Activated naive CD4-positive, alpha-beta T cell treated with anti-CD3 and anti-CD28 coated beads, Interleukin-2, amount 50 U/mL, for 72 hours (primary cell): ENCODE results near the gene ZNF648. TPM values are rescaled to one million over a fixed set of nuclear protein-coding genes. Genes with fewer than 3 reads are reported as not detected.

Experiments
- ATAC-seq, 2 donors: fragments of 150-1000 bp; cut with Tn5 transposase; 2 replicates each; pipeline ENCODE4 v1.10.0; 2021; ENCODE audit warnings: mild to moderate bottlenecking in 2 of 2, moderate library complexity in 2 of 2
- DNase-seq, 2 donors: peaks; one replicate each; pipeline ENCODE4 v3.0.0; 2021 to 2022; ENCODE audit warnings: low spot score in 2 of 2
- H3K27ac Mint-ChIP-seq, 2 donors: one replicate each; pipeline ENCODE4 v1.8.0; 2022; ENCODE audit warnings: mild to moderate bottlenecking in 2 of 2, mixed read lengths in 2 of 2
- H3K36me3 Mint-ChIP-seq, 2 donors: one replicate each; pipeline ENCODE4 v1.8.0; 2022; ENCODE audit warnings: mixed read lengths in 2 of 2
- H3K9me3 Mint-ChIP-seq, 2 donors: one replicate each; pipeline ENCODE4 v1.8.0; 2022; ENCODE audit warnings: mixed read lengths in 2 of 2
- total RNA-seq, 2 donors: library from RNA; stranded (reverse); gene quantifications; one replicate each; pipeline ENCODE4 v1.2.3, GENCODE V29; 2022

ZNF648 gene
- total RNA-seq, 2 donors from 2014 or later: 0.12 TPM; not detected in 1

GRCh38 chr1:182084487-182085316 is 23.2 kb upstream of the ZNF648 start:
- DNase-seq: peak; percentile 74 to 86
- Mint-ChIP-seq H3K9me3 (no peaks in the 10 kb centered on the region), H3K27ac (no peak overlapping the region), H3K36me3 (no peaks in the 10 kb centered on the region)
- peak; percentile 92 to 93 for ATAC-seq

- Mint-ChIP-seq H3K9me3 (no peaks in the 10 kb centered on the region), H3K36me3 (no peaks in the 10 kb centered on the region), H3K27ac (no peak overlapping the region)
- DNase-seq: no peak
- ATAC-seq: no peak
Measured at GRCh38 chr1:182083851-182084486, 22.5 kb upstream of the ZNF648 start.

GRCh38 chr1:182080955-182081582 is 19.6 kb upstream of the ZNF648 start:
- Mint-ChIP-seq H3K36me3 (no peaks in the 10 kb centered on the region), H3K27ac (no peak overlapping the region), H3K9me3 (no peaks in the 10 kb centered on the region)
- DNase-seq: peak in 1 of 2 donors; percentile 43
- ATAC-seq: no peak

GRCh38 chr1:182080040-182080439 is 18.5 kb upstream of the ZNF648 start:
- H3K36me3 Mint-ChIP-seq: no peaks in the 10 kb centered on the region
- ATAC-seq: no peak
- DNase-seq: no peak
- H3K27ac Mint-ChIP-seq: no peak overlapping the region
- H3K9me3 Mint-ChIP-seq: no peaks in the 10 kb centered on the region

GRCh38 chr1:182071924-182072323 is 10.4 kb upstream of the ZNF648 start:
- DNase-seq: no peak
- H3K36me3 Mint-ChIP-seq: no peaks in the 10 kb centered on the region
- ATAC-seq: no peak
- H3K9me3 Mint-ChIP-seq: no peaks in the 10 kb centered on the region
- H3K27ac Mint-ChIP-seq: no peak overlapping the region

- Mint-ChIP-seq H3K9me3 (no peaks in the 10 kb centered on the region), H3K27ac (no peak overlapping the region), H3K36me3 (no peaks in the 10 kb centered on the region)
- ATAC-seq (peak; percentile 74 to 75), DNase-seq (peak in 1 of 2 donors; percentile 57)
Measured at GRCh38 chr1:182069028-182069466, 7.5 kb upstream of the ZNF648 start.

GRCh38 chr1:182066934-182067333 is 5.4 kb upstream of the ZNF648 start:
- H3K9me3 Mint-ChIP-seq: no peaks in the 10 kb centered on the region
- ATAC-seq (no peak), DNase-seq (no peak)
- no peak overlapping the region for H3K27ac Mint-ChIP-seq
- H3K36me3 Mint-ChIP-seq: no peaks in the 10 kb centered on the region

- Mint-ChIP-seq H3K9me3 (no peaks in the 10 kb centered on the region), H3K27ac (no peak overlapping the region), H3K36me3 (no peaks in the 10 kb centered on the region)
- ATAC-seq (no peak), DNase-seq (no peak)
Measured at GRCh38 chr1:182065126-182065845, 3.8 kb upstream of the ZNF648 start.

GRCh38 chr1:182064611-182065010 is 3.1 kb upstream of the ZNF648 start:
- no peak for ATAC-seq
- DNase-seq: no peak
- Mint-ChIP-seq H3K27ac (no peak overlapping the region), H3K9me3 (no peaks in the 10 kb centered on the region), H3K36me3 (no peaks in the 10 kb centered on the region)

- no peaks in the 10 kb centered on the region for H3K9me3 Mint-ChIP-seq
- DNase-seq (no peak), ATAC-seq (no peak)
Measured at GRCh38 chr1:182062223-182062622, 711 bp upstream of the ZNF648 start.

GRCh38 chr1:182060877-182061276 is 635 bp downstream of the ZNF648 start:
- H3K36me3 Mint-ChIP-seq: no peaks in the 10 kb centered on the region
- H3K9me3 Mint-ChIP-seq: no peaks in the 10 kb centered on the region
- no peak for ATAC-seq
- no peak for DNase-seq
- peak overlapping the region in 1 of 2 donors; percentile 58 for H3K27ac Mint-ChIP-seq

More at GRCh38 chr1:182062223-182062622, 711 bp upstream of the ZNF648 start:
- Mint-ChIP-seq H3K27ac (no peak overlapping the region), H3K36me3 (no peaks in the 10 kb centered on the region)

- ATAC-seq (no peak), DNase-seq (no peak)
- Mint-ChIP-seq H3K9me3 (no peaks in the 10 kb centered on the region), H3K27ac (no peak overlapping the region), H3K36me3 (no peaks in the 10 kb centered on the region)
Measured at GRCh38 chr1:182059936-182060335, 1.6 kb downstream of the ZNF648 start.

- no peak for DNase-seq
- no peaks in the 10 kb centered on the region for H3K9me3 Mint-ChIP-seq
- ATAC-seq: peak; percentile 17 to 25
- no peak overlapping the region for H3K27ac Mint-ChIP-seq
- no peaks in the 10 kb centered on the region for H3K36me3 Mint-ChIP-seq
Measured at GRCh38 chr1:182056601-182057366, 4.7 kb downstream of the ZNF648 start.

GRCh38 chr1:182054698-182055326 is 6.7 kb downstream of the ZNF648 start:
- DNase-seq (peak in 1 of 2 donors; percentile 64), ATAC-seq (peak; percentile 57 to 58)
- Mint-ChIP-seq H3K9me3 (no peaks in the 10 kb centered on the region), H3K36me3 (no peaks in the 10 kb centered on the region), H3K27ac (no peak overlapping the region)

- no peak for ATAC-seq
- DNase-seq: no peak
- Mint-ChIP-seq H3K27ac (no peak overlapping the region), H3K36me3 (no peaks in the 10 kb centered on the region), H3K9me3 (no peaks in the 10 kb centered on the region)
Measured at GRCh38 chr1:182052355-182052754, 9.2 kb downstream of the ZNF648 start.

GRCh38 chr1:182051938-182052337 is 9.6 kb downstream of the ZNF648 start:
- H3K27ac Mint-ChIP-seq: no peak overlapping the region
- DNase-seq: no peak
- no peaks in the 10 kb centered on the region for H3K9me3 Mint-ChIP-seq
- no peaks in the 10 kb centered on the region for H3K36me3 Mint-ChIP-seq
- ATAC-seq: peak in 1 of 2 donors; percentile 62
